ENCODE data around the gene LDB1. TPM values are rescaled to one million over a fixed set of nuclear protein-coding genes. Genes with fewer than 3 reads are reported as not detected.

The LDB1 gene
- total and polyA plus RNA-seq, 10 of the 15 experiments (the other 5 are each of a cell fraction or from before 2014, with no cell fraction given): 1.7 to 71.5 (median 36.9) TPM

DNA sequence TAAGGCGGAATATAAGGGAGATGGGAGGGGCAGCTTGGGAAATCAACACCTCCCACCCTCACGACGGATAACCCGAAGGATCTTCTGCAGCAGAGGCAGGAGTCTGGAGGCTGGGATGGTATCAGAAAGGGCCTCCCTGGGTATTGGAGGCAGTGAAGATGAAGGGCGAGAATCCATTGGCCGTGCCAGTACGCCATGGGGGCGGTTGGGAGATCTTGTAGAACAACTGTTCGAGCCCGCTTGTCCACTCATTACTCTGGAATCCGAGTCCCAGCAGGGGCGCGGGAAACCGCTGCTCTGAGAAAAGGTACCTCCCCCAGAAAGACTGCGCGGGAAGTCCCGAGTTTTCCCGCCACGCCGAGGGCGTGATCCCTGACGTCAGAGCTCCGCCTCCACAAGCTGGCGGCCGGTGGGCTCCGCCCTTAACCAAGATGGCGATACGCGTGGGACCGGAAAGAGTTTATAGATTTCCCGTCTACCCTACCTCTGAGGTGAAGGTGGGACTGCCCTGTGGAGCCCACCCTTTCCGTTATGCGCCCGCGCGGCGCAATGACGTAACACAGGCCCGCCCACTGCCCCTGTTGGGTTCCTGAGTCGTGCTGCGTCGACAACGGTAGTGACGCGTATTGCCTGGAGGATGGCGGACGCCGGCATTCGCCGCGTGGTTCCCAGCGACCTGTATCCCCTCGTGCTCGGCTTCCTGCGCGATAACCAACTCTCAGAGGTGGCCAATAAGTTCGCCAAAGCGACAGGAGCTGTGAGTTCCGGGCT is 31.8 kb upstream of the LDB1 start, which contains the start of gene NOLC1:
NOLC1 (plus strand) TSS at position 616 of the 771 bp plus-strand sequence; CDS start at position 638, 22 bp downstream.
- peak; percentile 97 for FAIRE-seq
- RAD21 ChIA-PET (ENCODE audit: unreplicated experiment): interaction anchor here (0.9 to 2.1 kb wide), 6 partner anchors 13 to 270 kb away, joined by 3 to 12 read pairs (median 6); partner anchors contain the start of gene PPRC1
- peak within 1 kb of the TSS; percentile 77 for H3K4me2 ChIP-seq (ENCODE audit: control insufficient read depth, insufficient read depth)
- H4K20me1 ChIP-seq (ENCODE audit: control insufficient read depth, insufficient read depth): no peaks in the 10 kb centered on the region; the same call in none of the 2 replicates
- peak; percentile 98 for DNase-seq (ENCODE audit: low read depth, low spot score)
- SMC1A ChIA-PET (ENCODE audit: uncharacterized antibody, unreplicated experiment): interaction anchor here (0.5 to 5.0 kb wide), 8 partner anchors 13 to 37 kb away, joined by 3 to 29 read pairs (median 6); partner anchors contain the start of gene PPRC1
- H3K79me2 ChIP-seq (ENCODE audit: control insufficient read depth, insufficient read depth, low read length): peaks cover 48% of the 10 kb centered on the region
- H3K4me1 ChIP-seq (ENCODE audit: control insufficient read depth, insufficient read depth, low read length): peaks cover 9% of the 10 kb centered on the region
- H3K9ac ChIP-seq (ENCODE audit: control insufficient read depth, insufficient read depth, low read length): peak within 1 kb of the TSS; percentile 89
- H3K4me3 ChIP-seq: peak within 1 kb of the TSS; percentile 94
- no TSS peak for BruUV-seq (replicated peaks)
- H3K9me3 ChIP-seq (replicated peaks; ENCODE audit: control insufficient read depth, insufficient read depth, low read length): no peaks in the 10 kb centered on the region
- H3K36me3 ChIP-seq (ENCODE audit: control insufficient read depth in 2 of 2, insufficient read depth in 2 of 2, low read length in 1 of 2): peaks cover 22 to 33% of the 10 kb centered on the region in 2 experiments; a peak in 3 of 4 replicates
- peak; percentile 96 for ATAC-seq
- intact Hi-C loops (cut with micrococcal nuclease; ENCODE audit: unreplicated experiment) (loop anchor here (1.0 kb wide), 1 partner anchor 20 kb away; no protein-coding TSS in a partner anchor), in situ Hi-C loops (cut with MboI) (no loop called here)
- H3K27ac ChIP-seq (ENCODE audit: control insufficient read depth, insufficient read depth): peak within 1 kb of the TSS; percentile 83
- 6% methylated on average over 59 of the region's 59 CpGs for WGBS (ENCODE audit: insufficient coverage, insufficient replicate concordance, low lambda C conversion rate, missing lambda C conversion rate)
- POLR2A ChIA-PET: interaction anchor here (0.8 to 2.6 kb wide), 11 partner anchors 8 to 333 kb away, joined by 3 to 19 read pairs (median 5); partner anchors contain the start of genes GBF1, OGA and PPRC1
- CTCF ChIA-PET: interaction anchor here (1.0 to 3.0 kb wide), 8 partner anchors 14 to 247 kb away, joined by 3 to 24 read pairs (median 8); partner anchors contain the start of gene PPRC1
- H3K27me3 ChIP-seq (replicated peaks in 1 of 2; ENCODE audit: control insufficient read depth in 2 of 2, insufficient read depth in 2 of 2, low read length in 1 of 2): no peaks in the 10 kb centered on the region
- H2AFZ ChIP-seq (ENCODE audit: control insufficient read depth, low read depth, low read length): peak within 1 kb of the TSS; percentile 38
- TF ChIP-seq ESRRA (IDR thresholded peaks at IDR 0.05; ENCODE audit: low read length): no peak
- TF ChIP-seq ZSCAN29 (IDR thresholded peaks at IDR 0.05): no peak
- TF ChIP-seq GABPA (IDR thresholded peaks at IDR 0.05; ENCODE audit: low read depth): peak; percentile 94
- TF ChIP-seq, protein P1, sequence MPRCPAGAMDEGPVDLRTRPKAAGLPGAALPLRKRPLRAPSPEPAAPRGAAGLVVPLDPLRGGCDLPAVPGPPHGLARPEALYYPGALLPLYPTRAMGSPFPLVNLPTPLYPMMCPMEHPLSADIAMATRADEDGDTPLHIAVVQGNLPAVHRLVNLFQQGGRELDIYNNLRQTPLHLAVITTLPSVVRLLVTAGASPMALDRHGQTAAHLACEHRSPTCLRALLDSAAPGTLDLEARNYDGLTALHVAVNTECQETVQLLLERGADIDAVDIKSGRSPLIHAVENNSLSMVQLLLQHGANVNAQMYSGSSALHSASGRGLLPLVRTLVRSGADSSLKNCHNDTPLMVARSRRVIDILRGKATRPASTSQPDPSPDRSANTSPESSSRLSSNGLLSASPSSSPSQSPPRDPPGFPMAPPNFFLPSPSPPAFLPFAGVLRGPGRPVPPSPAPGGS (IDR thresholded peaks at IDR 0.05; ENCODE audit: borderline replicate concordance, insufficient read depth, low read depth, low read length, poor library complexity, severe bottlenecking): peak; percentile 82
- TF ChIP-seq SMARCA5 (IDR thresholded peaks at IDR 0.05): no peak
- TF ChIP-seq, protein P2, sequence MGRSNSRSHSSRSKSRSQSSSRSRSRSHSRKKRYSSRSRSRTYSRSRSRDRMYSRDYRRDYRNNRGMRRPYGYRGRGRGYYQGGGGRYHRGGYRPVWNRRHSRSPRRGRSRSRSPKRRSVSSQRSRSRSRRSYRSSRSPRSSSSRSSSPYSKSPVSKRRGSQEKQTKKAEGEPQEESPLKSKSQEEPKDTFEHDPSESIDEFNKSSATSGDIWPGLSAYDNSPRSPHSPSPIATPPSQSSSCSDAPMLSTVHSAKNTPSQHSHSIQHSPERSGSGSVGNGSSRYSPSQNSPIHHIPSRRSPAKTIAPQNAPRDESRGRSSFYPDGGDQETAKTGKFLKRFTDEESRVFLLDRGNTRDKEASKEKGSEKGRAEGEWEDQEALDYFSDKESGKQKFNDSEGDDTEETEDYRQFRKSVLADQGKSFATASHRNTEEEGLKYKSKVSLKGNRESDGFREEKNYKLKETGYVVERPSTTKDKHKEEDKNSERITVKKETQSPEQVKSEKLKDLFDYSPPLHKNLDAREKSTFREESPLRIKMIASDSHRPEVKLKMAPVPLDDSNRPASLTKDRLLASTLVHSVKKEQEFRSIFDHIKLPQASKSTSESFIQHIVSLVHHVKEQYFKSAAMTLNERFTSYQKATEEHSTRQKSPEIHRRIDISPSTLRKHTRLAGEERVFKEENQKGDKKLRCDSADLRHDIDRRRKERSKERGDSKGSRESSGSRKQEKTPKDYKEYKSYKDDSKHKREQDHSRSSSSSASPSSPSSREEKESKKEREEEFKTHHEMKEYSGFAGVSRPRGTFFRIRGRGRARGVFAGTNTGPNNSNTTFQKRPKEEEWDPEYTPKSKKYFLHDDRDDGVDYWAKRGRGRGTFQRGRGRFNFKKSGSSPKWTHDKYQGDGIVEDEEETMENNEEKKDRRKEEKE (IDR thresholded peaks at IDR 0.05): no peak
- TF ChIP-seq ATF2 (IDR thresholded peaks at IDR 0.05; ENCODE audit: low read length): 0 out of 2 replicates have a peak, but pooled peaks have one; percentile 83
- peak; percentile 94 for TF ChIP-seq SP1 (IDR thresholded peaks at IDR 0.05; ENCODE audit: low read depth, low read length)
- peak in 1 of 2 experiments; percentile 87; a peak in 2 of 4 replicates for TF ChIP-seq SRF (IDR thresholded peaks at IDR 0.05; ENCODE audit: low read depth in 2 of 2, low read length in 2 of 2)
- TF ChIP-seq KAT2A (conservative IDR thresholded peaks at IDR 0.05; ENCODE audit: control insufficient read depth, low read depth, low read length): no peak
- peak; percentile 88 for TF ChIP-seq FOXK2 (IDR thresholded peaks at IDR 0.05)
- peak; percentile 64; the same call in 1 of the 2 replicates for TF ChIP-seq RUNX3 (IDR thresholded peaks at IDR 0.05; ENCODE audit: low read length)
- no peak for TF ChIP-seq ZNF384 (IDR thresholded peaks at IDR 0.05; ENCODE audit: borderline replicate concordance, low read depth, low read length)
- no peak for TF ChIP-seq PAX8 (IDR thresholded peaks at IDR 0.05)
- TF ChIP-seq, protein P3, sequence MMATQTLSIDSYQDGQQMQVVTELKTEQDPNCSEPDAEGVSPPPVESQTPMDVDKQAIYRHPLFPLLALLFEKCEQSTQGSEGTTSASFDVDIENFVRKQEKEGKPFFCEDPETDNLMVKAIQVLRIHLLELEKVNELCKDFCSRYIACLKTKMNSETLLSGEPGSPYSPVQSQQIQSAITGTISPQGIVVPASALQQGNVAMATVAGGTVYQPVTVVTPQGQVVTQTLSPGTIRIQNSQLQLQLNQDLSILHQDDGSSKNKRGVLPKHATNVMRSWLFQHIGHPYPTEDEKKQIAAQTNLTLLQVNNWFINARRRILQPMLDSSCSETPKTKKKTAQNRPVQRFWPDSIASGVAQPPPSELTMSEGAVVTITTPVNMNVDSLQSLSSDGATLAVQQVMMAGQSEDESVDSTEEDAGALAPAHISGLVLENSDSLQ (IDR thresholded peaks at IDR 0.05): peak; percentile 25; the same call in 1 of the 2 replicates
- peak; percentile 92 for TF ChIP-seq NR2C1 (IDR thresholded peaks at IDR 0.05)
- TF ChIP-seq STAT1 (conservative IDR thresholded peaks at IDR 0.05): no peak; the same call in 1 of the 2 replicates

Measured in GM12878 (cell line).